IMR-90 (cell line): ENCODE measurements around the gene IL1RAPL1. TPM values are rescaled to one million over a fixed set of nuclear protein-coding genes. Genes with fewer than 3 reads are reported as not detected.

ENCODE experiments used
- ATAC-seq: fragments of 200-7000 bp; cut with Tn5 transposase; 2 replicates; pipeline ENCODE4 v1.9.1; 2020; ENCODE audit warnings: low read depth, mild to moderate bottlenecking, moderate library complexity
- BruUV-seq: library from RNA; stranded (reverse); fragments of 400-500 nt; replicated peaks from 2 replicates; lab custom pipeline; 2021; lab: Mats Ljungman, UMichigan
- CTCF ChIA-PET: fragments of 300-600 bp; formaldehyde crosslinking; extraction: SDS; loops from one replicate; lab custom pipeline; 2021; ENCODE audit warnings: antibody characterized with exemption; lab: Yijun Ruan, JAX
- POLR2A ChIA-PET: fragments of 300-600 bp; sonication (Branson Sonifier 250); formaldehyde crosslinking; loops from one replicate; lab custom pipeline; 2022; ENCODE audit warnings: antibody characterized with exemption; ENCODE audit not compliant: unreplicated experiment; lab: Charles Lee
- DNase-seq: peaks from one replicate; pipeline ENCODE4 v3.0.0; 2013
- H2AFZ ChIP-seq: replicated peaks from 2 replicates; pipeline ENCODE3; 2013; ENCODE audit warnings: low read length, mild to moderate bottlenecking; ENCODE audit not compliant: poor library complexity
- H2AK5ac ChIP-seq: 2 replicates; pipeline ENCODE4 v1.6.1; 2013; ENCODE audit warnings: low read depth, low read length, inconsistent platforms
- H2AK9ac ChIP-seq: replicated peaks from 2 replicates; pipeline ENCODE3; 2013; ENCODE audit warnings: mild to moderate bottlenecking, low read depth, low read length, moderate library complexity; ENCODE audit not compliant: poor library complexity
- H2BK120ac ChIP-seq: 2 replicates; pipeline ENCODE4 v1.6.1; 2013; ENCODE audit warnings: low read depth, low read length, inconsistent platforms
- H2BK15ac ChIP-seq: 3 replicates; pipeline ENCODE4 v1.6.1; 2013; ENCODE audit warnings: low read depth, low read length, inconsistent platforms
- H2BK20ac ChIP-seq: 2 replicates; pipeline ENCODE4 v1.6.1; 2013; ENCODE audit warnings: low read depth, mild to moderate bottlenecking, inconsistent platforms, low read length, moderate library complexity
- H2BK5ac ChIP-seq: 2 replicates; pipeline ENCODE4 v1.6.1; 2013; ENCODE audit warnings: mild to moderate bottlenecking, low read depth, low read length, inconsistent platforms; ENCODE audit not compliant: poor library complexity, severe bottlenecking
- H3K14ac ChIP-seq: replicated peaks from 2 replicates; pipeline ENCODE4 v1.6.1; 2013; ENCODE audit warnings: low read depth, low read length, inconsistent platforms
- H3K18ac ChIP-seq: 2 replicates; pipeline ENCODE4 v1.6.1; 2013; ENCODE audit warnings: low read depth, low read length, control low read depth
- H3K23ac ChIP-seq: 2 replicates; pipeline ENCODE4 v1.6.1; 2013; ENCODE audit warnings: low read depth, low read length, inconsistent platforms
- H3K27ac ChIP-seq: 2 replicates; pipeline ENCODE4 v1.5.1; 2013; ENCODE audit warnings: mild to moderate bottlenecking, control low read depth, low read length; ENCODE audit not compliant: insufficient read depth
- H3K27me3 ChIP-seq: 2 replicates; pipeline ENCODE4 v1.6.1; 2013; ENCODE audit warnings: low read length; ENCODE audit not compliant: control insufficient read depth, insufficient read depth
- H3K36me3 ChIP-seq: 2 replicates; pipeline ENCODE4 v1.6.1; 2013; ENCODE audit warnings: low read length, mixed read lengths; ENCODE audit not compliant: control insufficient read depth, insufficient read depth
- H3K4ac ChIP-seq: 2 replicates; pipeline ENCODE4 v1.6.1; 2013; ENCODE audit warnings: low read depth, low read length, inconsistent platforms
- H3K4me1 ChIP-seq: 2 replicates; pipeline ENCODE4 v1.6.1; 2013; ENCODE audit warnings: low read length, mixed read lengths; ENCODE audit not compliant: control insufficient read depth, insufficient read depth
- H3K4me2 ChIP-seq: 2 replicates; pipeline ENCODE4 v1.6.1; 2013; ENCODE audit warnings: low read depth, mild to moderate bottlenecking, control low read depth, low read length, moderate library complexity
- H3K4me3 ChIP-seq: 2 replicates; pipeline ENCODE4 v1.5.1; 2013; ENCODE audit warnings: low read depth, mild to moderate bottlenecking, control low read depth, low read length, moderate library complexity; ENCODE audit not compliant: insufficient read depth
- H3K56ac ChIP-seq: 2 replicates; pipeline ENCODE4 v1.6.1; 2013; ENCODE audit warnings: low read length, inconsistent platforms; ENCODE audit not compliant: insufficient read depth; ENCODE audit errors: extremely low read depth
- H3K79me1 ChIP-seq, 2 experiments: 2 replicates each; pipeline ENCODE4 v1.6.1; 2013; ENCODE audit warnings: low read length in 2 of 2, inconsistent platforms in 1 of 2, low read depth in 1 of 2
- H3K9ac ChIP-seq: 2 replicates; pipeline ENCODE4 v1.6.1; 2013; ENCODE audit warnings: low read depth, low read length, control low read depth
- H3K9me1 ChIP-seq: 2 replicates; pipeline ENCODE4 v1.6.1; 2013; ENCODE audit warnings: low read length, inconsistent platforms; ENCODE audit not compliant: insufficient read depth
- H3K9me3 ChIP-seq: 2 replicates; pipeline ENCODE4 v1.6.1; 2013; ENCODE audit warnings: low read length; ENCODE audit not compliant: control insufficient read depth, insufficient read depth
- H4K20me1 ChIP-seq: 2 replicates; pipeline ENCODE4 v1.6.1; 2013; ENCODE audit warnings: low read length, inconsistent platforms; ENCODE audit not compliant: insufficient read depth
- H4K5ac ChIP-seq: 2 replicates; pipeline ENCODE4 v1.6.1; 2013; ENCODE audit warnings: mild to moderate bottlenecking, low read depth, low read length, control low read depth
- H4K8ac ChIP-seq, 2 experiments: 2 replicates each; pipeline ENCODE4 v1.6.1; 2013; ENCODE audit warnings: low read depth in 2 of 2, low read length in 2 of 2, control low read depth in 1 of 2, inconsistent platforms in 1 of 2
- H4K91ac ChIP-seq: 2 replicates; pipeline ENCODE4 v1.6.1; 2013; ENCODE audit warnings: low read depth, low read length, inconsistent platforms; ENCODE audit not compliant: insufficient read depth
- CTCF ChIP-seq: conservative IDR thresholded peaks from 2 replicates; pipeline ENCODE4 v1.5.1; 2012; ENCODE audit warnings: mild to moderate bottlenecking, low read depth, low read length, improper control_type of control experiment
- FOS ChIP-seq: fragments of 150-350 bp; IDR thresholded peaks from 2 replicates; pipeline ENCODE4 v1.6.1; 2016; ENCODE audit warnings: low read depth, low read length
- MXI1 ChIP-seq: IDR thresholded peaks from 2 replicates; pipeline ENCODE4 v1.6.1; 2012; ENCODE audit warnings: low read depth, mild to moderate bottlenecking, low read length, moderate library complexity, borderline replicate concordance
- RFX5 ChIP-seq: IDR thresholded peaks from 2 replicates; pipeline ENCODE4 v1.8.0; 2012; ENCODE audit warnings: low read depth, mild to moderate bottlenecking, low read length, moderate library complexity
- WGBS, 2 experiments: methylation state at CpG; one replicate each; pipeline versions ENCODE4 v1.1.5 to v1.1.7; 2013; ENCODE audit warnings: missing lambda C conversion rate in 2 of 2; ENCODE audit not compliant: insufficient read length in 1 of 2; ENCODE audit errors: extremely low coverage in 2 of 2; 5-methylcytosine and 5-hydroxymethylcytosine counted together
- dilution Hi-C: fragments of 300-500 bp; cut with HindIII; formaldehyde crosslinking; loops from one replicate; pipeline ENCODE4 v1.14.3; 2018; ENCODE audit warnings: low sequenced_read_pairs; ENCODE audit not compliant: unreplicated experiment
- in situ Hi-C: fragments of 300-500 bp; cut with MboI; formaldehyde crosslinking; loops from 3 replicates; pipeline ENCODE4 v1.14.3; 2019; ENCODE audit warnings: low sequenced_read_pairs, inconsistent platforms, mixed read lengths
- intact Hi-C: fragments of 100-400 bp; cut with micrococcal nuclease; formaldehyde crosslinking; loops from 2 replicates; pipeline ENCODE4 v1.10.0; 2022
- polyA plus RNA-seq, 3 experiments: library from polyadenylated mRNA; depleted of rRNA; stranded (reverse); fragments of >200 nt; gene quantifications; 2 replicates each; pipeline ENCODE4 v1.2.3, GENCODE V29; 2012; ENCODE audit warnings: low replicate concordance in 1 of 3
- total RNA-seq: library from RNA; depleted of rRNA; stranded (reverse); fragments of >200 nt; gene quantifications from 2 replicates; pipeline ENCODE4 v1.2.3, GENCODE V29; 2012

IL1RAPL1 gene
- total and polyA plus RNA-seq, 2 of the 4 experiments (the other 2 are of a cell fraction), result 1.5 to 9.0 TPM

- Histone ChIP-seq H2AK5ac (no peak overlapping the region), H3K36me3 (no peaks in the 10 kb centered on the region), H3K9me3 (no peaks in the 10 kb centered on the region), H3K27ac (no peak overlapping the region), H4K91ac (no peak overlapping the region), H3K18ac (no peak overlapping the region), H2BK20ac (no peak overlapping the region), H3K4ac (no peak overlapping the region), H3K27me3 (no peaks in the 10 kb centered on the region), H3K9me1 (no peaks in the 10 kb centered on the region), H4K8ac (no peak overlapping the region), H2BK5ac (no peak overlapping the region), H3K56ac (no peak overlapping the region), H2BK15ac (no peak overlapping the region), H2AK9ac (no peak overlapping the region), H3K14ac (no peak overlapping the region), H2BK120ac (no peak overlapping the region), H3K9ac (no peak overlapping the region), H3K4me2 (no peak overlapping the region), H3K4me1 (no peaks in the 10 kb centered on the region), H2AFZ (no peak overlapping the region), H4K20me1 (no peaks in the 10 kb centered on the region), H4K5ac (no peak overlapping the region), H3K23ac (no peak overlapping the region), H3K79me1 (no peaks in the 10 kb centered on the region), H3K4me3 (no peak overlapping the region)
- ChIA-PET CTCF (no interaction called here), POLR2A (no interaction called here)
- WGBS, 2 experiments, result no CpG with 5 or more reads among the region's 1 CpG
- ATAC-seq (no peak), DNase-seq (no peak)
- BruUV-seq, result no TSS peak
- TF ChIP-seq CTCF (0 out of 2 replicates have a peak, but pooled peaks have one; percentile 21), FOS (no peak), RFX5 (no peak), MXI1 (no peak)
- intact Hi-C loops (no loop called here), in situ Hi-C loops (no loop called here), dilution Hi-C loops (no loop called here)
Measured at GRCh38 chrX:28701222-28701621, 114.0 kb downstream of the IL1RAPL1 start.
